ENCODE results near the gene LRRC4B. TPM values are rescaled to one million over a fixed set of nuclear protein-coding genes. Genes with fewer than 3 reads are reported as not detected.

The LRRC4B gene
- total RNA-seq, 4 donors from 2014 or later, result 0.59 to 3.0 (median 1.6) TPM

DNA sequence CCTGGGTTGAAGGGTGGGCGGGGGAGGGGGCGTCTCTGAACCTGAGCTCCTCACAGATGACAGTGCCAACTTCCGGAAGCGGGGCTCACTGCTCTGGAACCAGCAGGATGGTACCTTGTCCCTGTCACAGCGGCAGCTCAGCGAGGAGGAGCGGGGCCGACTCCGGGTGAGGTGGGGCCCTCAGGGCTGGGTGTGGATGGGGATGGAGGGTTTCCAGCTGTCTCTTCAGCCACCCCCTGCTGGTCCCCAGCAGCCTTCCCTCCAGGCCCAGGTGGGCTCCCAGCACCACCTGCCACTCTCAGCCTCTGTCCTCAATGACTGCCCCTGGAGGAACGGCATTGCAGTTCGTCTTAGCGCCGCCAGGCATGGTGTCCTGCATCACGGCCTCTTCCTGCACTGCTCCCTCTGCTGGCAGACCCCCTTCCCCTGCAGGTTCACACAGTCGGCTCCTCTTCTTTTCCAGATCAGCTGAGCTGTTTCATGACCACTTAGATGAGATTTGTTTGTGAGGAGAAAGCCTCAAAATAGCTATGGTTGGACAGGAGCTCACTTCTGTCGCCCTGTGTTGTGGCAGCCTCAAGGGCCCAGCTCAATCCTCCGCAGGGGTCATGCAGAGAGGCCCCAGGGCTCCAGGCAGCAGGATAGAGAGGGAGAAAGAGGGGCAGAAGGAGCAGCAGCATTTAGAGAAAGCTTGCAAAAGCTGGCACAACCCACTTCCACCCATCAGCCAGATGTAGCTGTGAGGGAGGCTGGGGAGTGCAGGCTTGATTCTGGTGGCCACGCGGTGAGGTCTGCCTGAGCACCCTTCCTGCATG, 89.1 kb downstream of the LRRC4B start:
- intact Hi-C loops (cut with DNase I), result loop anchor here (5.0 kb wide), 1 partner anchor 33 kb away; the partner anchor contains the start of genes ASPDH and JOSD2
- DNase-seq, result no peak
- WGBS, 2 donors, result 83 to 87% methylated on average over 17 of the region's 19 CpGs
- H3K27ac ChIP-seq, result no peak overlapping the region
- no peak for TF ChIP-seq POLR2A (IDR thresholded peaks at IDR 0.05)
- TF ChIP-seq, protein P1, sequence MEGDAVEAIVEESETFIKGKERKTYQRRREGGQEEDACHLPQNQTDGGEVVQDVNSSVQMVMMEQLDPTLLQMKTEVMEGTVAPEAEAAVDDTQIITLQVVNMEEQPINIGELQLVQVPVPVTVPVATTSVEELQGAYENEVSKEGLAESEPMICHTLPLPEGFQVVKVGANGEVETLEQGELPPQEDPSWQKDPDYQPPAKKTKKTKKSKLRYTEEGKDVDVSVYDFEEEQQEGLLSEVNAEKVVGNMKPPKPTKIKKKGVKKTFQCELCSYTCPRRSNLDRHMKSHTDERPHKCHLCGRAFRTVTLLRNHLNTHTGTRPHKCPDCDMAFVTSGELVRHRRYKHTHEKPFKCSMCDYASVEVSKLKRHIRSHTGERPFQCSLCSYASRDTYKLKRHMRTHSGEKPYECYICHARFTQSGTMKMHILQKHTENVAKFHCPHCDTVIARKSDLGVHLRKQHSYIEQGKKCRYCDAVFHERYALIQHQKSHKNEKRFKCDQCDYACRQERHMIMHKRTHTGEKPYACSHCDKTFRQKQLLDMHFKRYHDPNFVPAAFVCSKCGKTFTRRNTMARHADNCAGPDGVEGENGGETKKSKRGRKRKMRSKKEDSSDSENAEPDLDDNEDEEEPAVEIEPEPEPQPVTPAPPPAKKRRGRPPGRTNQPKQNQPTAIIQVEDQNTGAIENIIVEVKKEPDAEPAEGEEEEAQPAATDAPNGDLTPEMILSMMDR (IDR thresholded peaks at IDR 0.05), result no peak
- H3K9me3 ChIP-seq, result no peaks in the 10 kb centered on the region
- no peak overlapping the region for H3K4me3 ChIP-seq (replicated peaks in 1 of 3)
- H3K27me3 ChIP-seq, result no peaks in the 10 kb centered on the region
- H3K4me1 ChIP-seq, result peaks cover 10 to 17% of the 10 kb centered on the region in 2 donors
- H3K36me3 ChIP-seq, result peaks cover 41 to 54% of the 10 kb centered on the region in 2 donors

DNA sequence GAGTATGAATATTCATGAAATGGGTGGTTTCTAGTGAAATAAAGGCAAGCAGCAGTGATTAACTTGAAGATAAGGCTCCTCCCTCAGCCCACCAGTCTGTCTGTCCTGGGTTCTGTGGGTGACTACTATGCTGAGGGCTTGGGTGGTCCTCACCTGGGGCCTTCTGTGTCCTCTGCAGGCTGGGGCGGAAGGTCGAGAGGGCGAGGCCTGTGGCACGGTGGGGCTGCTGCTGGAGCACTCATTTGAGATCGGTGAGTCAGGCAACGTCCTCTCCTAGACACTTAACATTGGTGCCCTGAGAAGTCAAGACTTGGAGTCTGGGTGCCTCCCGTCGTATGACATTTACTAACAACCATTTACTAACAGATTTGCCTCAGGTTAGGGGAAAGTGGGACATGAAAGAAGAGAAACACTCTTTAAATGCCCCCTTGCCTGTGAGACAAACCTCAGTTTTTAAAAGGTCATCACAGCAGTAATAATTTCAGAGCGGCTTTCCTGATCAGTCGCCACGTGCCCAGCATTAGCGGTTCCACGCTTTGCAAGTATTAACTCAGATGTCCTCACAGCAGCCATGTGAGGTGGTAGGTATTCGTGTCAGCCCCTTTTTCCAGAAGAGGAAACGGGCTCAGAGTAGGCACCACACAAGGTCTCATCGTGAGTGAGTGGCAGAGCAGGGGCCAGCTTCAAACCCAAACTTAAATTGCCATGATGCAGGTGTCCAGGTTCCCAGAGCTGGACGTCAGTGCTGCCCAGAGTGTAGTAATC, 90.3 kb downstream of the LRRC4B start:
- Histone ChIP-seq H3K4me1 (peaks cover 10 to 17% of the 10 kb centered on the region in 2 donors), H3K4me3 (replicated peaks in 1 of 3) (no peak overlapping the region), H3K27me3 (no peaks in the 10 kb centered on the region), H3K36me3 (peaks cover 39 to 48% of the 10 kb centered on the region in 2 donors), H3K27ac (no peak overlapping the region), H3K9me3 (no peaks in the 10 kb centered on the region)
- WGBS, 2 donors, result 94 to 95% methylated on average over 16 to 17 of the region's 17 CpGs
- no peak for TF ChIP-seq POLR2A (IDR thresholded peaks at IDR 0.05)
- TF ChIP-seq, protein P1 (IDR thresholded peaks at IDR 0.05), result no peak
- intact Hi-C loops (cut with DNase I), result loop anchor here (5.0 kb wide), 1 partner anchor 34 kb away; the partner anchor contains the start of genes ASPDH and JOSD2
- no peak for DNase-seq

DNA sequence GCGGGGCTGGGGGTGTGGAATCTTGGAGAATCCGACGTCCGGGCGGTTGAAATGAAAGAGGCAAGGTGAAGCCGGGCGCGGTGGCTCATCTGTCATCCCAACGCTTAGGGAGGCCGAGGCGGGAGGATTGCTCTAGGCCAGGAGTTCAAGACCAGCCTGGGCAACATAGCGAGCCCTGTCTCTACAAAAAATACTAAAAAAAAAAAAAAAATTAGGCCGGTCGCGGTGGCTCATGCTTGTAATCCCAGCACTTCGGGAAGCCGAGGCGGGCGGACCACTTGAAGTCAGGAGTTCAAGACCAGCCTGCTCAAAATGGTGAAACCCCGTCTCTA, 91.4 kb downstream of the LRRC4B start:
- H3K27me3 ChIP-seq, result no peaks in the 10 kb centered on the region
- no peak for DNase-seq
- intact Hi-C loops (cut with DNase I), result loop anchor here (5.0 kb wide), 1 partner anchor 35 kb away; the partner anchor contains the start of genes ASPDH and JOSD2
- H3K4me1 ChIP-seq, result peaks cover 10 to 17% of the 10 kb centered on the region in 2 donors
- TF ChIP-seq, protein P1 (IDR thresholded peaks at IDR 0.05), result no peak
- no peak for TF ChIP-seq POLR2A (IDR thresholded peaks at IDR 0.05)
- H3K9me3 ChIP-seq, result no peaks in the 10 kb centered on the region
- H3K36me3 ChIP-seq, result peaks cover 30 to 38% of the 10 kb centered on the region in 2 donors
- H3K27ac ChIP-seq, result peak overlapping the region in 1 of 3 donors; percentile 75
- H3K4me3 ChIP-seq (replicated peaks in 1 of 3), result peak overlapping the region; percentile 60 to 92 (median 81)
- WGBS, 2 donors, result 19 to 26% methylated on average over 20 of the region's 20 CpGs

DNA sequence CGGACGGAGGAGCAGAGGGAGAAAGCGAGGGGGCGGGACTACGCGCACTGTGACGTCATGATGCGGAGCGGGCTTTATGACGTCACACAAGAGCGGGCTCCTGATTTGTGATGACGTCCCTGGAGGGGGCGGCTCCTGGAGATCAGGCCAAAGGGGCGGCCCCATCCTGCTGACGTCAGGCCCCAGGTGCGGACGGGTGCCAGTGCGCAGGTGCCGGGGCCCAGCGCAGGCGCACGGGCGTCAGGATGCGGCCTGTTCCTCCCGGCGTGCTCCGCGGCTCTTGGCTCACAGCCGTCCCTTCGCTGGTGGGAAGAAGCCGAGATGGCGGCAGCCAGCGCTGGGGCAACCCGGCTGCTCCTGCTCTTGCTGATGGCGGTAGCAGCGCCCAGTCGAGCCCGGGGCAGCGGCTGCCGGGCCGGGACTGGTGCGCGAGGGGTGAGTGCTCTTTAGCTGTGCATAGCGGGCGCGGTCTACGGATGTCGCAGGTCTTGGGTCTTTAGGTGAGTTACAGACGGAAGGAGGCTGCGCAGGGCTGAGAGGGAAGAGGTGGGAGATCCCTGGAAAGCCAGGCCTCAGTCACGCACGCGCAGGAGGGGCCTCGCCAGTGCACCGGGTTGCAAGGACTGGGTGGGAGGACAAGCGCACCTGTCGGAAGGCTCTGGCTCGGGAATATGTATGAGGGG, 91.9 kb downstream of the LRRC4B start, which contains the start of the genes EMC10 and GARIN5A:
TSS of gene EMC10 (plus strand) at position 284 of the 683 bp plus-strand sequence. CDS start at position 322, 38 bp downstream.
TSS of gene GARIN5A (minus strand) at position 625 of the 683 bp plus-strand sequence. CDS start at position 165, 460 bp downstream.
- WGBS, 2 donors, result 0 to 5% methylated on average over 24 to 35 of the region's 58 CpGs
- H3K27me3 ChIP-seq, result no peaks in the 10 kb centered on the region
- intact Hi-C loops (cut with DNase I), result loop anchor here (5.0 kb wide), 1 partner anchor 36 kb away; the partner anchor contains the start of genes ASPDH and JOSD2
- H3K27ac ChIP-seq, result peak within 1 kb of the TSS; percentile 11 to 75 (median 44)
- DNase-seq, result peak; percentile 92 to 94
- H3K4me3 ChIP-seq (replicated peaks in 1 of 3), result peak within 1 kb of the TSS; percentile 60 to 92 (median 81)
- peak; percentile 49 to 82 for TF ChIP-seq POLR2A (IDR thresholded peaks at IDR 0.05)
- TF ChIP-seq, protein P1 (IDR thresholded peaks at IDR 0.05), result peak in 1 of 6 experiments; percentile 42
- peaks cover 27 to 33% of the 10 kb centered on the region in 2 donors for H3K36me3 ChIP-seq
- no peaks in the 10 kb centered on the region for H3K9me3 ChIP-seq
- H3K4me1 ChIP-seq, result peaks cover 10 to 17% of the 10 kb centered on the region in 2 donors

Measured in thyroid gland (tissue), 4 donors.